ENCODE results near the gene PGM1.

Gene PGM1

DNA sequence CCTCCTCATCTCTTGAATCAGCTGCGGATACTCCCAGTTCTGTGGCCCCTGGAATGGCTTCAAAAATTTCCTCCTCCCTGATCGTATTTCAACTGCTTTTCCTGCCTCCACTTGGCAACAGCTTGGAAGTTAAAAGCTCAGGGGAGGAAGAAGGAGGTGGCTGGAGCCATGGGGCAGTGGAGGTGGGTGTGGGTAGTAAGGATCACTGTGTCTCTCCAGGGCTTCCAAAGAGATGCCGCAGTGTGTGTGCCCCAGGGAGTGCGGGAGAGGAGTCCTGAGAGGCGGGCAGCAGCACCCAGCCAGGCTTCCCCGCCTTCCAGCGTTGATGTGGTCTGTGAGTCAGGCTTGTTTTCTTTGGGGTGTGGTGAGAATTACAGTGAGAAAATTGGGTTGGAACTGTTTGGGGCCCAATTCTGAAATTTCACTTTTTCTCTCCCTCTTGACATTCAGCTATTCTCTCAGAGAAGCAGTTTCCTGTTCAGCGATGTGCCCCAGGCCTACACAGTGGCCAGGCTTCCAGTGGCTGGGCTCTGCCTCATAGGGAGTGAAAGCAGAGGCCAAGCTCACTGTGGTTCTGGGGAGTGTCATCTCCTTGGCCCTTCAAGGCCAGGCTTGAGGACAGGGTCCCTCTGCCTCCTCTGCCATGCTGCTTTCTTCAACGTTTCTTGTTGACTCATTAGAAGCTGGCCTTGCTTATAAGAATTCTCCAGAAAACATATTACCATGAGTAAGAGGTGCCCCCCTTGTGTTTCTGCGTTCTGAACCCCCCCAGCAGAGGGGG is 69.0 kb downstream of the PGM1 start:
- H3K4me3 ChIP-seq (ENCODE audit: low read length), result no peak overlapping the region
- peak; percentile 93 for DNase-seq (ENCODE audit: low read depth)
- TF ChIP-seq, protein P1, sequence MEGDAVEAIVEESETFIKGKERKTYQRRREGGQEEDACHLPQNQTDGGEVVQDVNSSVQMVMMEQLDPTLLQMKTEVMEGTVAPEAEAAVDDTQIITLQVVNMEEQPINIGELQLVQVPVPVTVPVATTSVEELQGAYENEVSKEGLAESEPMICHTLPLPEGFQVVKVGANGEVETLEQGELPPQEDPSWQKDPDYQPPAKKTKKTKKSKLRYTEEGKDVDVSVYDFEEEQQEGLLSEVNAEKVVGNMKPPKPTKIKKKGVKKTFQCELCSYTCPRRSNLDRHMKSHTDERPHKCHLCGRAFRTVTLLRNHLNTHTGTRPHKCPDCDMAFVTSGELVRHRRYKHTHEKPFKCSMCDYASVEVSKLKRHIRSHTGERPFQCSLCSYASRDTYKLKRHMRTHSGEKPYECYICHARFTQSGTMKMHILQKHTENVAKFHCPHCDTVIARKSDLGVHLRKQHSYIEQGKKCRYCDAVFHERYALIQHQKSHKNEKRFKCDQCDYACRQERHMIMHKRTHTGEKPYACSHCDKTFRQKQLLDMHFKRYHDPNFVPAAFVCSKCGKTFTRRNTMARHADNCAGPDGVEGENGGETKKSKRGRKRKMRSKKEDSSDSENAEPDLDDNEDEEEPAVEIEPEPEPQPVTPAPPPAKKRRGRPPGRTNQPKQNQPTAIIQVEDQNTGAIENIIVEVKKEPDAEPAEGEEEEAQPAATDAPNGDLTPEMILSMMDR (IDR thresholded peaks at IDR 0.05; ENCODE audit: insufficient read depth, low read depth, low read length, missing control alignments), result no peak

DNA sequence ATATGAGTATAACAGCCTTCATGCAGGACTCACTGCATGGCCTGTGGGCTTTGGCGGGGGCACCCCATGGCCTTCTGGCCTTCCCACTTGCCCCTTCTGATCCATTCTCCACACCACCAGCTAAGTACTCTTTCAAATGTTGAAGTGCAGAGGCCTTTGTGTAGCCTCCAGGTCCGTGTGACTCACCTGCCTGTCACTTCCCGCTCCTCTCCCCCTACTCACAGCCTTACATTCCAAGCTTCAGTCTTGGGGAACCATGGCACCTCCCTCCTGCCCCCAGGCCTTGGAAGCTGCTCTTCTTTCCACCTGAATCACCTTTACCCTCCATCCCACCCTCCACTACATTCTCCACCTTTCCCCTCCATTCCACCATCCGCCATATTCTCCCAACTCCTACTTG is 69.6 kb downstream of the PGM1 start:
- TF ChIP-seq, protein P1 (IDR thresholded peaks at IDR 0.05; ENCODE audit: insufficient read depth, low read depth, low read length, missing control alignments), result no peak
- DNase-seq (ENCODE audit: low read depth), result peak; percentile 99
- H3K4me3 ChIP-seq (ENCODE audit: low read length), result no peak overlapping the region

DNA sequence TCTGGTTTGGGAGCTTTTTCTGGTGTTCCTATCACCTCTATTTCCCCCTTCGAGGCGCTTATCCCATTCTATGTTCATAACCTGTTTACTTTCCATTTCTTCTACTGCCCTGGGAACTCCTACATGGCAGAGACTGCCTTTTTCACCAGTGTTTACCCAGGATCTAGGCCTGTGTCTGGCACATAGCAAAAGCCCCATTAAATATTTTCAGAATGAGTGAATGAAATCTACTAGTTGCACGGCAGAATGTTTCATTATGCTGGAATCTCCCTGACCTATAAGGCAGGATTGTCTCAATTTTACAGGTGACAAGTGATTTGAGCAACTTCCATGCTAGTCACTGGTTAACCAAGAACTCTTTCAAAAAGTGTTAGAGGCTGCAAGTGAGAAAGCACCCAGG is 70.1 kb downstream of the PGM1 start:
- no peak overlapping the region for H3K4me3 ChIP-seq (ENCODE audit: low read length)
- peak; percentile 92 for DNase-seq (ENCODE audit: low read depth)
- TF ChIP-seq, protein P1 (IDR thresholded peaks at IDR 0.05; ENCODE audit: insufficient read depth, low read depth, low read length, missing control alignments), result no peak

DNA sequence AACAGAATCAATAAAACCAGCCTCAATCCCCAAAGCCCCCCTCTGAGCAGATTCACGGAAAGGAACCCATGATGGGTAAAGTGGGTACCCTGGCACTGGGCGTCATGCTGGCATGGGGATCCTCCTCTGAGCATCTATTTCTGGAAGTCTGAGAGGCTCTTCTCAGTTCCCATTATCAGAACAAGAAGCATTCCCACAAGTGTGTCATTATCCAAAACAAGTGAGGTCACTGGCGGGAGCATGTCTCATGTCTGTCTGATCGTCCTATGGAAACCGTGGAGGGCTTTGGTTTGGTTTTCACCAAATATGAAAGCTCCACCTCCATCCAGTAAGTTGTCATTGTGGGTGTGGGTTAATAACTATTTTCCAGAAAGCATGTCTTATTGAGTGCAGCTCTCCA is 70.7 kb downstream of the PGM1 start:
- peak; percentile 44 for DNase-seq (ENCODE audit: low read depth)
- TF ChIP-seq, protein P1 (IDR thresholded peaks at IDR 0.05; ENCODE audit: insufficient read depth, low read depth, low read length, missing control alignments), result no peak
- H3K4me3 ChIP-seq (ENCODE audit: low read length), result no peak overlapping the region

DNA sequence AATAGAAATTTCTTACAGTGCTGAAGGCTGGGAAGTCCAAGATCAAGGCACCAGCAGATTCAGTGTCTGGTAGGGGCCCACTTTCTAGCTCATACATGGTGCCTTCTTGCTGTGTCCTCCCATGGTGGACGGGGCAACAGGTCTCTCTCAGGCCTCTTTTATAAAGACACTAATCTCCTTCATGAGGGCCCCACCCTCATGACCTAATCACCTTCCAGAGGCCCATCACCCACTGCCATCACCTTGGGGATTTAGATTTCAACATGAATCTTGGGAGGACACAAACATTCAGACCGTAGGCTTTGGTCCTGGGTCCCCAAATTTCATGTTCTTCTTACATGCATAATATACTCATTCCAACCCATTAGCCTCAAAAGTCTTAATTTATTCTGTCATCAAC is 71.5 kb downstream of the PGM1 start:
- TF ChIP-seq, protein P1 (IDR thresholded peaks at IDR 0.05; ENCODE audit: insufficient read depth, low read depth, low read length, missing control alignments), result no peak
- H3K4me3 ChIP-seq (ENCODE audit: low read length), result no peak overlapping the region
- DNase-seq (ENCODE audit: low read depth), result no peak

DNA sequence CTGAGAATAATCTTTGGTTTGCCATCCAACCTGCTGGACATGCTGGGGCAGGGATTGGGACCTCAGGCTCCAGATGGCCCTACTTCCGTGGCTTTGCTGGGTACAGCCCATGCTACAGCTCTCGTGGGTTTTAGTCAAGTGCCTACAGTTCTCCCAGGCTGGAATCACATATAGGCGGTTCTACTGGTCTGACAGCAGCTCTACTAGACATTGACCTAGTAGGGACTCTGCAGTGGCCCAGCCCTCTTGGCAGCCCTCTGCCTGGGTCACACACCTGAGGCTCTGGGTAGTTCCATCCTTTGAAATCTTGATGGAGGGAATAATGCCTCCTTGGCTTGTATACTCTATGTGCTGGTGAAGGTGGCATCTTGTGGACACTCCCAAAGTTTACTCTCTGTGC is 72.2 kb downstream of the PGM1 start:
- TF ChIP-seq, protein P1 (IDR thresholded peaks at IDR 0.05; ENCODE audit: insufficient read depth, low read depth, low read length, missing control alignments), result no peak
- H3K4me3 ChIP-seq (ENCODE audit: low read length), result no peak overlapping the region
- DNase-seq (ENCODE audit: low read depth), result peak; percentile 15

DNA sequence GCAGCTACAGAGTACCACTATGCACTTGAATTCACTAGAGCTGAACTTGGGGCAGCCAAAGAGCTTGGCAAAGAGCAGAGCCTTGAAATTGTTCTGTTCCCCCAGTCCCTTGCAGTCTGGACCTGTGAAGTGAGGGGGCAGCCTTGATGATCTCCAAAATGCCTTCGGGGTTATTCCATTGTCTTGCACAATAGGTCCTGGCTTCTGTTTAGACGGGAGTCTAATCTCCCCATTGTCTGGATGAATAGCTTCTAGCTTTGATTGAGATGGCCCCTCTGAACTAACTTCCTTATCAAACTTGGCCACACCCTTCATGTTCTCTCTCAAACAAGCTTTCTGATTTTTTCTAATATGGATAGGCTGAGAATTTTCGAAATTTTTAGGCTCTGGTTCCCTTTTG is 72.6 kb downstream of the PGM1 start:
- no peak overlapping the region for H3K4me3 ChIP-seq (ENCODE audit: low read length)
- DNase-seq (ENCODE audit: low read depth), result no peak
- TF ChIP-seq, protein P1 (IDR thresholded peaks at IDR 0.05; ENCODE audit: insufficient read depth, low read depth, low read length, missing control alignments), result no peak
